AG10803 (cell line): ENCODE measurements around the gene DSC1.

ENCODE experiments used
- DNase-seq: peaks from one replicate; pipeline ENCODE4 v3.0.0; 2010; ENCODE audit warnings: low read depth
- H3K4me3 ChIP-seq: 2 replicates; pipeline ENCODE4 v1.5.1; 2011; ENCODE audit warnings: mild to moderate bottlenecking, low read length, control low read depth
- TF ChIP-seq, protein P1 (sequence below): conservative IDR thresholded peaks from 2 replicates; pipeline ENCODE4 v1.5.1; 2011; ENCODE audit warnings: mild to moderate bottlenecking, low read length, control low read depth, inconsistent platforms

DSC1 gene

GRCh38 chr18:31204833-31205232, 42.2 kb upstream of the DSC1 start:
- TF ChIP-seq, protein P1, sequence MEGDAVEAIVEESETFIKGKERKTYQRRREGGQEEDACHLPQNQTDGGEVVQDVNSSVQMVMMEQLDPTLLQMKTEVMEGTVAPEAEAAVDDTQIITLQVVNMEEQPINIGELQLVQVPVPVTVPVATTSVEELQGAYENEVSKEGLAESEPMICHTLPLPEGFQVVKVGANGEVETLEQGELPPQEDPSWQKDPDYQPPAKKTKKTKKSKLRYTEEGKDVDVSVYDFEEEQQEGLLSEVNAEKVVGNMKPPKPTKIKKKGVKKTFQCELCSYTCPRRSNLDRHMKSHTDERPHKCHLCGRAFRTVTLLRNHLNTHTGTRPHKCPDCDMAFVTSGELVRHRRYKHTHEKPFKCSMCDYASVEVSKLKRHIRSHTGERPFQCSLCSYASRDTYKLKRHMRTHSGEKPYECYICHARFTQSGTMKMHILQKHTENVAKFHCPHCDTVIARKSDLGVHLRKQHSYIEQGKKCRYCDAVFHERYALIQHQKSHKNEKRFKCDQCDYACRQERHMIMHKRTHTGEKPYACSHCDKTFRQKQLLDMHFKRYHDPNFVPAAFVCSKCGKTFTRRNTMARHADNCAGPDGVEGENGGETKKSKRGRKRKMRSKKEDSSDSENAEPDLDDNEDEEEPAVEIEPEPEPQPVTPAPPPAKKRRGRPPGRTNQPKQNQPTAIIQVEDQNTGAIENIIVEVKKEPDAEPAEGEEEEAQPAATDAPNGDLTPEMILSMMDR: no peak
- H3K4me3 ChIP-seq: no peak overlapping the region
- no peak for DNase-seq

DNA sequence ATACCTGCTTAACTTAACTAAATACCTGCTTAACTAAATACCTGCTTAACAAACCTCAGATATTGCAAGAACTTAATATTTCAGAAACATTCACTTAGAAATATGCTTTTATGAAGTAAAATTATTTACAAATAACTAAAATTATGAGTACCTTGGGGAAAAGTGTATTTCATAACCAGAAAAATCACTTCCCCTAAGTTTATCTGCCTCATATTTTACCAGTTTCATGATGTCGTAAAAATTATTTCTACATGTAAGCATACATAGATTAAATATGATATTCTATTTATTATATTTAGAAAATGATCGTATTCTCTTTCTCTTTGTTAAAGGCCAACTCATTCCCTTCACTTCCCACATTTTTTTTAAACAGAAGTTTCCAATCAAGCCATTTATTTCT, 41.5 kb upstream of the DSC1 start:
- TF ChIP-seq, protein P1: no peak
- H3K4me3 ChIP-seq: no peak overlapping the region
- no peak for DNase-seq

- no peak overlapping the region for H3K4me3 ChIP-seq
- DNase-seq: no peak
- TF ChIP-seq, protein P1: no peak
Measured at GRCh38 chr18:31203794-31204148, 41.1 kb upstream of the DSC1 start.

DNA sequence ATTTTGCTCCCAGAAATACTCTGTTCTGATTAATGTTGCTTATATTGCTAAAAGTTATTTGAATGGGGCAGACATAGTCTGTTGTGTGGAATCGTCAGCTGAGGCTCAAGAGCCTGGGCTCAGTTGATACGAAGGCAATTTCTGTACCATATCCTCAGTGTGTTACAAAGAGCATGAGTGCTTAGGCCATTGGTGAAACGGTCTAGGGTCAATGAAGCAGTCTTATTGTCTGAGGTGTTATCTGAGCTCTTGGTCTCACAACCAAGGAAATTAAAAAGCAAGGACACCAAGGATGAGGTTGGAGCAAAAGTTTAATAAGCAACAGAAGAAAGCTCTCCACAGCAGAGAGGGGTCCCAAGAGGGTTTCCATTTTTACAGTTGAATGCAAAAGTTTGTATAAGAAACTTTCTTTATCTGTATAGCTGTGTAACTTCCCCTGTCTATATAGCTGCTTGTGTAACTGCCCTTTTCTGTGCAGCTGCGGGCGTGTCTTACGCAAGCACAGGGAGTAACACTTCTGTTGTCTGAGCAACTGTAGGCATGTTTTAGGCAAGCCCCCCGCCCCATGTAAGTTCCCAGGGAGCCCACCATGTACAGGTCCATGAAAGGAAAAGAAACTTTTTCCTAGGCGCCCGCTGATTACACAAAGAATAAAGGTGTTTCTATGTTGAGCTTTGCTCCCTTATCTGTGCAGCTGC, 40.6 kb upstream of the DSC1 start:
- no peak overlapping the region for H3K4me3 ChIP-seq
- TF ChIP-seq, protein P1: no peak
- no peak for DNase-seq

- no peak for DNase-seq
- H3K4me3 ChIP-seq: no peak overlapping the region
- TF ChIP-seq, protein P1: no peak
Measured at GRCh38 chr18:31199190-31199769, 36.6 kb upstream of the DSC1 start.

DNA sequence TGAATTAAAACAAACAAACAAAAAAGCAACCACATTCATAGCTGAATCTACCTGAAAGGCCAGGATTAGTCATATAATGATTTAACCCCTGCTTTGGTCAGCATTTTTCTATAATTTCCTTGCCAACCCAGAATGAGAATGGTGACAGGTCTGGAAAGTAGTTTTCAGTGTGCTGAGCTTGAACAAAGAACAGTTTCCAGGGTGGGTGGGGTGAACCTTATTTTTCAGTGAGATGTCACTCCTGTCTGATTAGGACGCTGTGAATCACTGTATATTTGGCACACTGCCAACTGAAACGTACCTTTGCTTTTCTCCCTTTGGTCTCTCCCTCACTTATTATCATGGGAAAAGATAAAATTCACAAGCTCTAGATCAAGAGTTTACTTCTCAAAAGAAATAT, 35.0 kb upstream of the DSC1 start:
- DNase-seq: no peak
- H3K4me3 ChIP-seq: no peak overlapping the region
- TF ChIP-seq, protein P1: no peak

GRCh38 chr18:31195063-31195462, 32.4 kb upstream of the DSC1 start:
- no peak overlapping the region for H3K4me3 ChIP-seq
- no peak for DNase-seq
- TF ChIP-seq, protein P1: no peak
